ENCODE data around the gene MBD3L2. TPM values are rescaled to one million over a fixed set of nuclear protein-coding genes. Genes with fewer than 3 reads are reported as not detected.

MBD3L2 gene
- total RNA-seq = not detected in 2 replicates

GRCh38 chr19:7049021-7049420, at the start of gene MBD3L2:
MBD3L2 (plus strand) TSS chr19:7049321; CDS start chr19:7049374, 53 bp downstream.

GRCh38 chr19:7021331-7021730, 27.8 kb upstream of the MBD3L2 start, which contains the start of gene MBD3L2B:
MBD3L2B (minus strand) TSS chr19:7021431; CDS start chr19:7021397, 34 bp downstream.

GRCh38 chr19:7030278-7030677, 18.8 kb upstream of the MBD3L2 start, which contains the start of gene MBD3L5:
MBD3L5 (plus strand) TSS chr19:7030578; CDS start chr19:7030612, 34 bp downstream.

GRCh38 chr19:7040079-7040478, 9.0 kb upstream of the MBD3L2 start, which contains the start of gene MBD3L4:
MBD3L4 (minus strand) TSS chr19:7040179; CDS start chr19:7040144, 35 bp downstream.

GRCh38 chr19:7058576-7058975, 9.5 kb downstream of the MBD3L2 start, which contains the start of gene MBD3L3:
MBD3L3 (minus strand) TSS chr19:7058676; CDS start chr19:7058605, 71 bp downstream.

GRCh38 chr19:7069042-7069903, 20.2 kb downstream of the MBD3L2 start, which contains the start of gene ZNF557:
ZNF557 (plus strand) TSS chr19:7069703; CDS start chr19:7075075, 5,372 bp downstream.

Other genes with a start within 250 kb of the MBD3L2 start
- gene ADGRE1, start 161.7 kb upstream of the MBD3L2 start, total RNA-seq = not detected in 2 replicates
- not detected in 2 replicates for gene MBD3L2B, start 27.9 kb upstream of the MBD3L2 start, total RNA-seq
- not detected in 2 replicates for gene MBD3L5, start 18.7 kb upstream of the MBD3L2 start, total RNA-seq
- gene MBD3L4, start 9.1 kb upstream of the MBD3L2 start, total RNA-seq = not detected in 2 replicates
- gene MBD3L3, start 9.4 kb downstream of the MBD3L2 start, total RNA-seq = not detected in 2 replicates
- gene ZNF557, start 20.4 kb downstream of the MBD3L2 start, total RNA-seq = 13.1 and 24.1 TPM in 2 replicates
- 11.1 and 15.7 TPM in 2 replicates for gene INSR, start 245.1 kb downstream of the MBD3L2 start, total RNA-seq